Sigmoid colon (tissue), 4 donors: ENCODE results near the gene PLBD2.

Experiments used
- POLR2AphosphoS5 ChIP-seq, 4 donors: sonication (generic); formaldehyde crosslinking; IDR thresholded peaks; one replicate each; pipeline ENCODE4 v1.6.1; 2017; ENCODE audit warnings: antibody characterized with exemption in 4 of 4
- TF ChIP-seq, protein P1 (sequence below), 4 experiments: fragments of 450-650 bp in 3 of 4; fragments of 200-600 bp in 1 of 4; IDR thresholded peaks; one replicate each; pipeline ENCODE4 v1.5.1; 2016 to 2019; ENCODE audit warnings: antibody characterized with exemption in 4 of 4, mild to moderate bottlenecking in 3 of 4, moderate library complexity in 2 of 4

DNA sequence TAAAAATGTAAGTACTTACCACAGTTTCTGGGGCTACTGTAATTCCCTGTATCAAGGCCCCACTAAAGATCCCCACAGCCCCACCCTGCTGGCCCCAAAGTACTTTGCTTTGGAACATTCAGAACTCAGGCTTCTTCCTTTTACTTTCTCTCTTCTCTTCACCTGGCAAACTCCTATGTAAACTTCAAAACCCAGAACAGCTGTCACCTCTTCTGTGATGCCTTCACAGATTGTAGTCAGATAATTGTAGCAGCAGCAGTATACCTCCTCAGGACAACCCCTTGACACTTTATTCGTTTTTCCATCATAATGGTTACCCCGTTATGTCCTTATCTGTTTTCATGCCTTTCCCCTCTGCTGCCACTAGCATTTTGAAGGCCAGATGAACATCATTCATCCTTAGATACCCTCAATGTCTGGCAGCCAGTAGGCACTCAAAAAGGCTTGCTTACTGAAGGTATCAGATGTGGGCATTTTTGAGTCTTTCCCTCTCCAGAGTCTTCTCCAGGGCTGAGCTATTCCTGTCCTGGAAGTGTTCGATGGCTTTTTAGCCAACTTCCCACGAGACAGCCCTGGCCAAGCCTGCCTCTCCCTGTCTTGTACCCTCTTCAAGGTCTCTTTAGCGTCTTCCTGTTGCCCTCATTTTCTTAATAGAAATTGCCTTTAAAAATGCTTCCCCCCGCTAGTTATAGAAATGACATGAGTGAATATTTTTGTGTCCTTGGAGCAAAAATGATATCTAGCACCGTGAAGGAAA is 7.4 kb downstream of the PLBD2 start:
- TF ChIP-seq, protein P1, sequence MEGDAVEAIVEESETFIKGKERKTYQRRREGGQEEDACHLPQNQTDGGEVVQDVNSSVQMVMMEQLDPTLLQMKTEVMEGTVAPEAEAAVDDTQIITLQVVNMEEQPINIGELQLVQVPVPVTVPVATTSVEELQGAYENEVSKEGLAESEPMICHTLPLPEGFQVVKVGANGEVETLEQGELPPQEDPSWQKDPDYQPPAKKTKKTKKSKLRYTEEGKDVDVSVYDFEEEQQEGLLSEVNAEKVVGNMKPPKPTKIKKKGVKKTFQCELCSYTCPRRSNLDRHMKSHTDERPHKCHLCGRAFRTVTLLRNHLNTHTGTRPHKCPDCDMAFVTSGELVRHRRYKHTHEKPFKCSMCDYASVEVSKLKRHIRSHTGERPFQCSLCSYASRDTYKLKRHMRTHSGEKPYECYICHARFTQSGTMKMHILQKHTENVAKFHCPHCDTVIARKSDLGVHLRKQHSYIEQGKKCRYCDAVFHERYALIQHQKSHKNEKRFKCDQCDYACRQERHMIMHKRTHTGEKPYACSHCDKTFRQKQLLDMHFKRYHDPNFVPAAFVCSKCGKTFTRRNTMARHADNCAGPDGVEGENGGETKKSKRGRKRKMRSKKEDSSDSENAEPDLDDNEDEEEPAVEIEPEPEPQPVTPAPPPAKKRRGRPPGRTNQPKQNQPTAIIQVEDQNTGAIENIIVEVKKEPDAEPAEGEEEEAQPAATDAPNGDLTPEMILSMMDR (IDR thresholded peaks at IDR 0.05): no peak
- TF ChIP-seq POLR2AphosphoS5 (IDR thresholded peaks at IDR 0.05): no peak
